K562 (cell line): Measurements from ENCODE around the gene FTSJ1.

Experiments used
- EP300 ChIP-seq: IDR thresholded peaks from 2 replicates; pipeline ENCODE4 v1.6.1; 2012; ENCODE audit warnings: low read length, improper control_type of control experiment
- TF ChIP-seq, protein P1 (sequence below), 3 experiments: IDR thresholded peaks in 2 of 3; conservative IDR thresholded peaks in 1 of 3; 2 replicates each; pipeline ENCODE4 v1.5.1; 2011 to 2012; ENCODE audit warnings: low read length in 3 of 3, mild to moderate bottlenecking in 3 of 3, control low read depth in 2 of 3, improper control_type of control experiment in 1 of 3, inconsistent platforms in 1 of 3, low read depth in 1 of 3, mixed read lengths in 1 of 3, moderate library complexity in 1 of 3; ENCODE audit not compliant: insufficient read depth in 2 of 3

DNA sequence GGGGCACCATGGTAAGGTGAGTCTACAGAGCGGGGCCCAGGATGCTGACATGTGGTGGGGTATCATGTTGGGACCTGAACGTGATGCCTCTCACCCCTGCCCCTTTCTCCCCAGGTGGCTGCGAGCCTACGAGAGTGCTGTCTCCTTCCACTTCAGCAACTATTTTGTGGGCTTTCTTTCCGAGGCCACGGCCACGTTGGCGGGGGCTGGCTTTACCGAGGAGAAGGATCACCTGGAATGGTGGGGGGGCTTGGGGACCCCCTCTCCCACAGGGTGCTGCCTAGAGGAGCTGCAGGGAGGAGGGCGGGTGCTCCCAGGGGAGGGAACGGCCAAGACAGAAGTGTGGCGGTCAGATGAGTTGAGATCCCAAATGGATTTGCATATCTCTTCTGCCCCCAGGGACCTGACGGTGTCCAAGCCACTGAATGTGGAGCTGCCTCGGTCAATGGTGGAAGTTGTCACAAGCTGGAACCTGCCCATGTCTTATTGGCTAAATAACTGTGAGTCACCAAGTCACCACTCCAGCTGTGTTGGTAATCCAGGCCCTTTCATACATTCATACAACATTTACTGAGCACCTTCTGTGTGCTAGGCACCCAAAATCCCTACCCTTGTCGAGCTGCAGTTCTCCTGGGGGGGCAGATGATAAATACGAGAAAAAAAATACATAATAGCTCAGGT is 38.3 kb downstream of the FTSJ1 start:
- no peak for TF ChIP-seq EP300
- TF ChIP-seq, protein P1, sequence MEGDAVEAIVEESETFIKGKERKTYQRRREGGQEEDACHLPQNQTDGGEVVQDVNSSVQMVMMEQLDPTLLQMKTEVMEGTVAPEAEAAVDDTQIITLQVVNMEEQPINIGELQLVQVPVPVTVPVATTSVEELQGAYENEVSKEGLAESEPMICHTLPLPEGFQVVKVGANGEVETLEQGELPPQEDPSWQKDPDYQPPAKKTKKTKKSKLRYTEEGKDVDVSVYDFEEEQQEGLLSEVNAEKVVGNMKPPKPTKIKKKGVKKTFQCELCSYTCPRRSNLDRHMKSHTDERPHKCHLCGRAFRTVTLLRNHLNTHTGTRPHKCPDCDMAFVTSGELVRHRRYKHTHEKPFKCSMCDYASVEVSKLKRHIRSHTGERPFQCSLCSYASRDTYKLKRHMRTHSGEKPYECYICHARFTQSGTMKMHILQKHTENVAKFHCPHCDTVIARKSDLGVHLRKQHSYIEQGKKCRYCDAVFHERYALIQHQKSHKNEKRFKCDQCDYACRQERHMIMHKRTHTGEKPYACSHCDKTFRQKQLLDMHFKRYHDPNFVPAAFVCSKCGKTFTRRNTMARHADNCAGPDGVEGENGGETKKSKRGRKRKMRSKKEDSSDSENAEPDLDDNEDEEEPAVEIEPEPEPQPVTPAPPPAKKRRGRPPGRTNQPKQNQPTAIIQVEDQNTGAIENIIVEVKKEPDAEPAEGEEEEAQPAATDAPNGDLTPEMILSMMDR (IDR thresholded peaks at IDR 0.05 in 2 of 3, conservative IDR thresholded peaks at IDR 0.05 in 1 of 3; ENCODE audit: insufficient read depth in 2 of 3, low read depth in 1 of 3, low read length in 3 of 3), result no peak
